Upper lobe of right lung (tissue), 1 donor: ENCODE data around the gene TENM3. TPM values are rescaled to one million over a fixed set of nuclear protein-coding genes. Genes with fewer than 3 reads are reported as not detected.

Experiments
- ATAC-seq: fragments of 200-7000 bp; cut with Tn5 transposase; one replicate; pipeline ENCODE4 v1.9.1; 2020; ENCODE audit warnings: mild to moderate bottlenecking, moderate library complexity
- DNase-seq: peaks from one replicate; pipeline ENCODE4 v3.0.0-alpha.2; 2020
- H3K27ac ChIP-seq: fragments of 200-600 bp; one replicate; pipeline ENCODE4 v1.8.0; 2022
- H3K27me3 ChIP-seq: fragments of 200-600 bp; one replicate; pipeline ENCODE4 v1.8.0; 2022; ENCODE audit warnings: mild to moderate bottlenecking
- H3K36me3 ChIP-seq: fragments of 200-600 bp; one replicate; pipeline ENCODE4 v1.8.0; 2022
- H3K4me1 ChIP-seq: fragments of 200-600 bp; one replicate; pipeline ENCODE4 v1.8.0; 2022
- H3K4me3 ChIP-seq: fragments of 200-600 bp; one replicate; pipeline ENCODE4 v1.8.0; 2022; ENCODE audit warnings: mild to moderate bottlenecking
- H3K9me3 ChIP-seq: fragments of 200-600 bp; one replicate; pipeline ENCODE4 v1.8.0; 2022
- CTCF ChIP-seq: fragments of 200-600 bp; IDR thresholded peaks from one replicate; pipeline ENCODE4 v1.8.0; 2022; ENCODE audit warnings: antibody characterized with exemption
- intact Hi-C: fragments of 100-400 bp; cut with DNase I; formaldehyde crosslinking; loops from one replicate; pipeline ENCODE4 v1.11.0; 2022
- total RNA-seq: library from RNA; stranded (reverse); fragmentation: NEBNext Ultra II Directional; extraction: Animal tissue kit (Norgen Biotek cat#: 25700); gene quantifications from one replicate; pipeline ENCODE4 v1.2.1, GENCODE V29; 2021
- donor health status: DM: no; HTN: yes; CAD: no; lungs with severe emphysema.

TENM3 gene
- total RNA-seq, 1 donor from 2014 or later, result 5.6 TPM

- Histone ChIP-seq H3K36me3 (no peaks in the 10 kb centered on the region), H3K27ac (no peak overlapping the region), H3K27me3 (no peaks in the 10 kb centered on the region), H3K9me3 (no peaks in the 10 kb centered on the region), H3K4me3 (no peak overlapping the region), H3K4me1 (no peaks in the 10 kb centered on the region)
- ATAC-seq, result no peak
- no peak for TF ChIP-seq CTCF
- intact Hi-C loops, result no loop called here
- no peak for DNase-seq
Measured at GRCh38 chr4:182513587-182514291, 270.5 kb downstream of the TENM3 start.

GRCh38 chr4:182518421-182518820, 275.2 kb downstream of the TENM3 start:
- TF ChIP-seq CTCF, result no peak
- intact Hi-C loops, result no loop called here

GRCh38 chr4:182519528-182519927, 276.3 kb downstream of the TENM3 start:
- H3K36me3 ChIP-seq, result no peaks in the 10 kb centered on the region
- H3K9me3 ChIP-seq, result no peaks in the 10 kb centered on the region
- no peak for ATAC-seq
- TF ChIP-seq CTCF, result no peak
- no peaks in the 10 kb centered on the region for H3K4me1 ChIP-seq
- no peak for DNase-seq
- no peaks in the 10 kb centered on the region for H3K27me3 ChIP-seq
- intact Hi-C loops, result no loop called here
- no peak overlapping the region for H3K27ac ChIP-seq
- no peak overlapping the region for H3K4me3 ChIP-seq

More at GRCh38 chr4:182518421-182518820, 275.2 kb downstream of the TENM3 start:
- Histone ChIP-seq H3K4me1 (no peaks in the 10 kb centered on the region), H3K4me3 (no peak overlapping the region), H3K27ac (no peak overlapping the region), H3K9me3 (no peaks in the 10 kb centered on the region), H3K27me3 (no peaks in the 10 kb centered on the region), H3K36me3 (no peaks in the 10 kb centered on the region)
- ATAC-seq (no peak), DNase-seq (no peak)

GRCh38 chr4:182521011-182521410, 277.8 kb downstream of the TENM3 start:
- H3K36me3 ChIP-seq, result no peaks in the 10 kb centered on the region
- no peak for ATAC-seq
- intact Hi-C loops, result no loop called here

GRCh38 chr4:182528819-182529218, 285.6 kb downstream of the TENM3 start:
- no peaks in the 10 kb centered on the region for H3K36me3 ChIP-seq
- DNase-seq (no peak), ATAC-seq (no peak)
- H3K9me3 ChIP-seq, result no peaks in the 10 kb centered on the region
- no peaks in the 10 kb centered on the region for H3K4me1 ChIP-seq
- intact Hi-C loops, result no loop called here
- TF ChIP-seq CTCF, result no peak
- H3K27ac ChIP-seq, result no peak overlapping the region
- H3K27me3 ChIP-seq, result no peaks in the 10 kb centered on the region
- no peak overlapping the region for H3K4me3 ChIP-seq

More at GRCh38 chr4:182521011-182521410, 277.8 kb downstream of the TENM3 start:
- no peaks in the 10 kb centered on the region for H3K4me1 ChIP-seq
- no peak overlapping the region for H3K4me3 ChIP-seq
- no peak overlapping the region for H3K27ac ChIP-seq
- DNase-seq, result no peak
- H3K9me3 ChIP-seq, result no peaks in the 10 kb centered on the region
- H3K27me3 ChIP-seq, result no peaks in the 10 kb centered on the region
- TF ChIP-seq CTCF, result no peak
